Stimulated activated CD8-positive, alpha-beta memory T cell treated with anti-CD3 and anti-CD28 coated beads, Interleukin-15, amount 100 ng/mL, for 24 hours (primary cell): ENCODE measurements around the gene GAB1.

ENCODE experiments used
- DNase-seq: peaks from one replicate; pipeline ENCODE4 v3.0.0-alpha.2; 2020; ENCODE audit warnings: low read depth

The GAB1 gene

GRCh38 chr4:143336781-143337599, at the start of gene GAB1:
Gene GAB1, plus strand, starts transcription at chr4:143336876. Its CDS starts 313 bp downstream, at chr4:143337189.
- no peak for DNase-seq

GRCh38 chr4:143287572-143287923, 49.1 kb upstream of the GAB1 start:
- no peak for DNase-seq

- DNase-seq, result no peak
Observed at GRCh38 chr4:143288171-143288570, 48.5 kb upstream of the GAB1 start.

GRCh38 chr4:143289370-143289769, 47.3 kb upstream of the GAB1 start:
- DNase-seq, result no peak

GRCh38 chr4:143291314-143291713, 45.4 kb upstream of the GAB1 start:
- DNase-seq, result no peak

- DNase-seq, result no peak
Observed at GRCh38 chr4:143292858-143293257, 43.8 kb upstream of the GAB1 start.

- no peak for DNase-seq
Observed at GRCh38 chr4:143294310-143294709, 42.4 kb upstream of the GAB1 start.

GRCh38 chr4:143294710-143295275, 41.9 kb upstream of the GAB1 start:
- no peak for DNase-seq

GRCh38 chr4:143296397-143297067, 40.1 kb upstream of the GAB1 start:
- DNase-seq, result no peak

GRCh38 chr4:143300860-143301259, 35.8 kb upstream of the GAB1 start:
- DNase-seq, result no peak

- DNase-seq, result no peak
Observed at GRCh38 chr4:143302536-143302935, 34.1 kb upstream of the GAB1 start.

- DNase-seq, result no peak
Observed at GRCh38 chr4:143306788-143307187, 29.9 kb upstream of the GAB1 start.

GRCh38 chr4:143307531-143307930, 29.1 kb upstream of the GAB1 start:
- no peak for DNase-seq

GRCh38 chr4:143308377-143308776, 28.3 kb upstream of the GAB1 start:
- DNase-seq, result no peak

GRCh38 chr4:143311924-143312323, 24.8 kb upstream of the GAB1 start:
- DNase-seq, result no peak

GRCh38 chr4:143313521-143313920, 23.2 kb upstream of the GAB1 start:
- DNase-seq, result no peak

- DNase-seq, result no peak
Observed at GRCh38 chr4:143313996-143314395, 22.7 kb upstream of the GAB1 start.

- DNase-seq, result no peak
Observed at GRCh38 chr4:143320113-143320512, 16.6 kb upstream of the GAB1 start.

GRCh38 chr4:143326735-143327134, 9.9 kb upstream of the GAB1 start:
- DNase-seq, result no peak

GRCh38 chr4:143329985-143330384, 6.7 kb upstream of the GAB1 start:
- no peak for DNase-seq

- DNase-seq, result no peak
Observed at GRCh38 chr4:143335979-143336780, 496 bp upstream of the GAB1 start.

- no peak for DNase-seq
Observed at GRCh38 chr4:143337600-143338287, 1.1 kb downstream of the GAB1 start.
